Sigmoid colon (tissue), 4 donors: ENCODE results near the gene ATP5F1E.

Experiments
- EP300 ChIP-seq, 4 donors: sonication (generic); formaldehyde crosslinking; IDR thresholded peaks; one replicate each; pipeline ENCODE4 v1.6.1; 2017; ENCODE audit warnings: antibody characterized with exemption in 4 of 4
- POLR2A ChIP-seq, 2 donors: fragments of 450-650 bp; IDR thresholded peaks; one replicate each; pipeline ENCODE4 v1.6.1; 2016; ENCODE audit warnings: antibody characterized with exemption in 2 of 2, mild to moderate bottlenecking in 2 of 2, moderate library complexity in 2 of 2
- POLR2AphosphoS5 ChIP-seq, 4 donors: sonication (generic); formaldehyde crosslinking; IDR thresholded peaks; one replicate each; pipeline ENCODE4 v1.6.1; 2017; ENCODE audit warnings: antibody characterized with exemption in 4 of 4
- TF ChIP-seq, protein P1 (sequence below), 4 experiments: fragments of 450-650 bp in 3 of 4; fragments of 200-600 bp in 1 of 4; IDR thresholded peaks; one replicate each; pipeline ENCODE4 v1.5.1; 2016 to 2019; ENCODE audit warnings: antibody characterized with exemption in 4 of 4, mild to moderate bottlenecking in 3 of 4, moderate library complexity in 2 of 4

DNA sequence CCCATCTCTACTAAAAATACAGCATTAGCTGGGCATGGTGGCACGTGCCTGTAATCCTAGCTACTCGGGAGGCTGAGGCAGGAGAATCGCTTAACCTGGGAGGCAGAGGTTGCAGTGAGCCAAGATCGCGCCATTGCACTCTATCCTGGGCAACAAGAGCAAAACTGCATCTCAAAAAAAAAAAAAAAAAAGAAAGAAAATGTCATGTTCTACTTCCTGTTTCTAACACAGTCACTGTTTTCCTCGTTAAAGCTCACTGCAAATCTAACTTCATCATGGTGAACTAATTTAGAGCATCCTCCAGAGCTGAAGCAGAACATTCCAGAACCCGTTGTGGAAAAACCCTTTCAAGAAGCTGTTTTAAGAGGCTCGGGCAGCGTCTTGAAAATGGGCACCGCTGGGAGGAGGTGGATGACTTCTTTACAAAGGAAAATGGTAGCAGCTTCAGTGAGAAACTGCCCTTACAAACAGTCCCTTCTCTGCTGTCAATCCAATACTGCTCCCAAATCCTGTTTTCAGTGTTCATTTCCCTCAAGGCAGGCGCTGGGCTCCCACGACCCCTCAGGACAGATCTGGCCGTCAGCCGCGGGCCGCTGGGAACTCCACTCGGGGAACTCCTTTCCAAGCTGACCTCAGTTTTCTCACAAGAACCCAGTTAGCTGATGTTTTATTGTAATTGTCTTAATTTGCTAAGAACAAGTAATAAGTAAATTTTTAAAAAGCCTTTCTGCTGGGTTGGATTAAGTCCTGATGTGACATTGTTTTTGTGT is 37.6 kb downstream of the ATP5F1E start:
- TF ChIP-seq, protein P1, sequence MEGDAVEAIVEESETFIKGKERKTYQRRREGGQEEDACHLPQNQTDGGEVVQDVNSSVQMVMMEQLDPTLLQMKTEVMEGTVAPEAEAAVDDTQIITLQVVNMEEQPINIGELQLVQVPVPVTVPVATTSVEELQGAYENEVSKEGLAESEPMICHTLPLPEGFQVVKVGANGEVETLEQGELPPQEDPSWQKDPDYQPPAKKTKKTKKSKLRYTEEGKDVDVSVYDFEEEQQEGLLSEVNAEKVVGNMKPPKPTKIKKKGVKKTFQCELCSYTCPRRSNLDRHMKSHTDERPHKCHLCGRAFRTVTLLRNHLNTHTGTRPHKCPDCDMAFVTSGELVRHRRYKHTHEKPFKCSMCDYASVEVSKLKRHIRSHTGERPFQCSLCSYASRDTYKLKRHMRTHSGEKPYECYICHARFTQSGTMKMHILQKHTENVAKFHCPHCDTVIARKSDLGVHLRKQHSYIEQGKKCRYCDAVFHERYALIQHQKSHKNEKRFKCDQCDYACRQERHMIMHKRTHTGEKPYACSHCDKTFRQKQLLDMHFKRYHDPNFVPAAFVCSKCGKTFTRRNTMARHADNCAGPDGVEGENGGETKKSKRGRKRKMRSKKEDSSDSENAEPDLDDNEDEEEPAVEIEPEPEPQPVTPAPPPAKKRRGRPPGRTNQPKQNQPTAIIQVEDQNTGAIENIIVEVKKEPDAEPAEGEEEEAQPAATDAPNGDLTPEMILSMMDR (IDR thresholded peaks at IDR 0.05) = no peak
- TF ChIP-seq POLR2A (IDR thresholded peaks at IDR 0.05) = no peak
- no peak for TF ChIP-seq POLR2AphosphoS5 (IDR thresholded peaks at IDR 0.05)
- no peak for TF ChIP-seq EP300 (IDR thresholded peaks at IDR 0.05)
